GM23248 (cell line): ENCODE measurements around the gene TMEM38A. TPM values are rescaled to one million over a fixed set of nuclear protein-coding genes. Genes with fewer than 3 reads are reported as not detected.

Experiments used
- DNase-seq: peaks from one replicate; pipeline ENCODE4 v3.0.0-alpha.2; 2015
- H2AFZ ChIP-seq: fragments of 200-600 bp; sonication (generic); 2 replicates; pipeline ENCODE4 v1.6.1; 2016; ENCODE audit warnings: antibody characterized with exemption
- H3F3A ChIP-seq: fragments of 200-600 bp; sonication (generic); 2 replicates; pipeline ENCODE4 v1.6.1; 2016; ENCODE audit warnings: mild to moderate bottlenecking, antibody characterized with exemption, mixed run types; ENCODE audit not compliant: insufficient read depth
- H3K27ac ChIP-seq: fragments of 200-600 bp; sonication (generic); 2 replicates; pipeline ENCODE4 v1.5.1; 2016; ENCODE audit warnings: mild to moderate bottlenecking
- H3K27me3 ChIP-seq: fragments of 200-600 bp; sonication (generic); replicated peaks from 2 replicates; pipeline ENCODE4 v1.6.1; 2016; ENCODE audit warnings: mild to moderate bottlenecking; ENCODE audit not compliant: insufficient read depth
- H3K36me3 ChIP-seq: fragments of 200-600 bp; sonication (generic); 2 replicates; pipeline ENCODE4 v1.6.1; 2016; ENCODE audit warnings: low read depth, mild to moderate bottlenecking
- H3K4me1 ChIP-seq: fragments of 200-600 bp; sonication (generic); 2 replicates; pipeline ENCODE4 v1.6.1; 2016; ENCODE audit warnings: mild to moderate bottlenecking; ENCODE audit not compliant: insufficient read depth
- H3K4me2 ChIP-seq: fragments of 200-600 bp; sonication (generic); one replicate; pipeline ENCODE4 v1.6.1; 2016; ENCODE audit warnings: mild to moderate bottlenecking; ENCODE audit not compliant: unreplicated experiment
- H3K4me3 ChIP-seq: fragments of 200-600 bp; sonication (generic); 2 replicates; pipeline ENCODE4 v1.5.1; 2016; ENCODE audit warnings: mild to moderate bottlenecking
- H3K79me2 ChIP-seq: fragments of 200-600 bp; sonication (generic); 2 replicates; pipeline ENCODE4 v1.6.1; 2016; ENCODE audit warnings: mild to moderate bottlenecking; ENCODE audit not compliant: insufficient read depth
- H3K9ac ChIP-seq: fragments of 200-600 bp; sonication (generic); 2 replicates; pipeline ENCODE4 v1.6.1; 2016; ENCODE audit warnings: mild to moderate bottlenecking
- H3K9me2 ChIP-seq: fragments of 200-600 bp; sonication (generic); 2 replicates; pipeline ENCODE4 v1.6.1; 2016; ENCODE audit warnings: mixed run types, mild to moderate bottlenecking, moderate library complexity; ENCODE audit not compliant: insufficient read depth
- H3K9me3 ChIP-seq: fragments of 200-600 bp; sonication (generic); one replicate; pipeline ENCODE4 v1.6.1; 2017; ENCODE audit warnings: low read depth
- H4K20me1 ChIP-seq: fragments of 200-600 bp; sonication (generic); 2 replicates; pipeline ENCODE4 v1.6.0; 2016; ENCODE audit not compliant: insufficient read depth
- EZH2 ChIP-seq: fragments of 200-600 bp; sonication (generic); IDR thresholded peaks from 2 replicates; pipeline ENCODE4 v1.6.1; 2018; ENCODE audit warnings: antibody characterized with exemption, mild to moderate bottlenecking; ENCODE audit not compliant: insufficient read depth, poor library complexity, severe bottlenecking
- EZH2phosphoT487 ChIP-seq: fragments of 200-600 bp; sonication (generic); IDR thresholded peaks from 2 replicates; pipeline ENCODE4 v1.6.1; 2018; ENCODE audit warnings: antibody characterized with exemption, moderate library complexity, mild to moderate bottlenecking, low read depth; ENCODE audit not compliant: insufficient read depth
- WGBS, 2 experiments: methylation state at CpG; one replicate each; pipeline ENCODE4 v1.1.6; 2015 to 2017; ENCODE audit warnings: low lambda C conversion rate in 2 of 2, low coverage in 1 of 2; ENCODE audit errors: missing lambda C conversion rate in 2 of 2; 5-methylcytosine and 5-hydroxymethylcytosine counted together
- in situ Hi-C: fragments of 300-500 bp; cut with MboI; formaldehyde crosslinking; loops from 2 replicates; pipeline ENCODE4 v1.15.0; 2020
- polyA plus RNA-seq: library from polyadenylated mRNA; unstranded; fragments of >200 nt; fragmentation: Nextera tagmentation; extraction: Ambion mirVana; gene quantifications from 2 replicates; pipeline ENCODE4 v1.2.1, GENCODE V29; 2016
- small RNA-seq: library from RNA; depleted of rRNA; stranded (forward); fragments of <200 nt; gene quantifications from one replicate; pipeline ENCODE3, GENCODE V24; 2014; ENCODE audit warnings: low read depth, low replicate concordance
- total RNA-seq: library from RNA; depleted of rRNA; stranded (reverse); fragments of >200 nt; shearing (Covaris generic); gene quantifications from 2 replicates; pipeline ENCODE4 v1.2.3, GENCODE V29; 2014; rRNA removed

Gene TMEM38A
- total and polyA plus RNA-seq, 2 experiments from 2014 or later: 1.3 to 1.6 TPM

DNA sequence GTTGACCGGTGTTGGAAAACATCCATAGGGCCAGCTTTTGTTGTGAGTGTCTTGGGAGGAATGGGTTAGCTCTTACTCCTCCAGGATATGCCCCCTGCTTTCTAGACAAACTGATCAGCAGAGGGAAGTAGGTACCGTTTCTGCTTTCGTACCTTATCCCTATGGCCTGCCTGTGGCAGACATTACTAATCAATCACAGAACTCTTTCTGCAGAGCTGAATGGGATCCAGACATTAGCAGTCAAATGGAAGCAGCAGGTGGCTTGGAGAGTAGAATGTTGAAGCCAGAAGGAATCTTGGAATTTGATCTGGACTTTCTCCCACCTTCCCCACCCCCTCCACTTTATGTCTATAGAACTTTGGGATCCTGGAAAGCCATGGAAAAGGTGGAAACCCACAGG is 75.8 kb downstream of the TMEM38A start:
- Histone ChIP-seq H3K36me3 (no peaks in the 10 kb centered on the region), H3K4me2 (no peak overlapping the region), H2AFZ (no peak overlapping the region), H3K79me2 (no peaks in the 10 kb centered on the region), H3K4me1 (no peaks in the 10 kb centered on the region), H3K9ac (no peak overlapping the region), H3K27ac (no peak overlapping the region), H4K20me1 (no peaks in the 10 kb centered on the region), H3F3A (no peaks in the 10 kb centered on the region), H3K9me2 (no peaks in the 10 kb centered on the region), H3K9me3 (no peaks in the 10 kb centered on the region), H3K4me3 (no peak overlapping the region), H3K27me3 (no peaks in the 10 kb centered on the region)
- 23 to 31% methylated on average over 3 of the region's 3 CpGs for WGBS, 2 experiments
- in situ Hi-C loops: no loop called here
- TF ChIP-seq EZH2 (no peak), EZH2phosphoT487 (no peak)
- DNase-seq: no peak

DNA sequence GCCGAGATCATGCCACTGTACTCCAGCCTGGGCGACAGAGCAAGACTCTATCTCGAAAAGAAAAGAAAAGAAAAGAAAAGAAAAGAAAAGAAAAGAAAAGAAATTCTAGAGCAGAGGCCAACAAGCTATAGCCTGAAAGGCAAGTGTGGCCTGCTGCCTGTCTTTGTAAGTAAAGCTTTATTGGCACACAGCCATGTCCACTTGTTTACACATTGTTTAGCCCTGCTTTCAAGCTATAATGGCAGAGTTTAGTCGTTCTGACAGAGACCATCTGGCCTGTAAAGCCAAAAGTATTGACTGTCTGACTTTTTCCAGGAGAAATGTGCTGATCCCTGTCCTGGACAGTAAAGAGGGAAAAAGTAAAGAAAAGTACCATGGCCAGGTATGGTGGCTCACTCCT is 77.0 kb downstream of the TMEM38A start:
- Histone ChIP-seq H3K4me2 (no peak overlapping the region), H3K9me3 (no peaks in the 10 kb centered on the region), H3F3A (no peaks in the 10 kb centered on the region), H3K9me2 (no peaks in the 10 kb centered on the region), H3K79me2 (no peaks in the 10 kb centered on the region), H4K20me1 (no peaks in the 10 kb centered on the region), H3K4me1 (no peaks in the 10 kb centered on the region), H3K36me3 (no peaks in the 10 kb centered on the region), H3K27me3 (no peaks in the 10 kb centered on the region), H2AFZ (no peak overlapping the region), H3K9ac (no peak overlapping the region), H3K4me3 (no peak overlapping the region), H3K27ac (no peak overlapping the region)
- no peak for DNase-seq
- no peak for TF ChIP-seq EZH2phosphoT487
- TF ChIP-seq EZH2: no peak
- in situ Hi-C loops: no loop called here
- 16 to 33% methylated on average over 2 to 4 of the region's 4 CpGs for WGBS, 2 experiments

DNA sequence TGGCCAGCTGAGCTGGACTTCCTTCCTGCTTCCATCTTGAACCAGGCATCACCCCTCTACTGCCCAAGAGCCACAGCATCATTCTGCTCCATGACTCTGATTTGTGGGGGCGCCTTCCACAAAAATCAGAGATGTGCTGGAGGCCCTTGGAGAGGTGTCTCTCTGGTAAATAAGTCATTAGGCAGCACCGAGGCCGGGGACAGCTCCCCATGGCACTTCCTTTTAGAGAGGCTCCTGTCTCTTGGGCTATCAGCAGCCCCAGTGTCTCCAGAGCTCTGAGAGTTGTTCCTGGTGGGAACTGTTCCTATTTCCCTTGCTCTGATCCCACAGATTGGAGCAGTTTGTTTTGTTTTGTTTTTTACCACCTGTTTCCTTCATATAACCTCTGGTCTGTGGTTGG is 78.6 kb downstream of the TMEM38A start:
- TF ChIP-seq EZH2 (no peak), EZH2phosphoT487 (no peak)
- no peak overlapping the region for H3K4me2 ChIP-seq
- in situ Hi-C loops: no loop called here

More for the DNA sequence above, 78.6 kb downstream of the TMEM38A start:
- no peaks in the 10 kb centered on the region for H3K9me3 ChIP-seq
- H3K27me3 ChIP-seq: no peaks in the 10 kb centered on the region
- H3K9ac ChIP-seq: no peak overlapping the region
- H3K9me2 ChIP-seq: no peaks in the 10 kb centered on the region
- H4K20me1 ChIP-seq: no peaks in the 10 kb centered on the region
- no peaks in the 10 kb centered on the region for H3K4me1 ChIP-seq
- 6 to 7% methylated on average over 3 of the region's 3 CpGs for WGBS, 2 experiments
- no peak overlapping the region for H3K27ac ChIP-seq
- H2AFZ ChIP-seq: no peak overlapping the region
- no peak overlapping the region for H3K4me3 ChIP-seq
- peak; percentile 13 for DNase-seq
- H3K79me2 ChIP-seq: no peaks in the 10 kb centered on the region
- no peaks in the 10 kb centered on the region for H3F3A ChIP-seq
- H3K36me3 ChIP-seq: no peaks in the 10 kb centered on the region

Small RNAs within 50 kb of the gene (small RNA-seq; reads per million reads assigned to genes)
- not detected for gene AC008737.2

Other genes with a start within 250 kb of the TMEM38A start
- gene EPS15L1, start 189.2 kb upstream of the TMEM38A start, total RNA-seq: 3.1 and 9.0 TPM in 2 replicates
- 23.4 and 28.6 TPM in 2 replicates for gene EPS15L1, start 189.2 kb upstream of the TMEM38A start, polyA plus RNA-seq
- gene CALR3, start 165.0 kb upstream of the TMEM38A start, total RNA-seq: not detected in 2 replicates
- gene CALR3, start 165.0 kb upstream of the TMEM38A start, polyA plus RNA-seq: not detected in 2 replicates
- gene C19orf44, start 164.7 kb upstream of the TMEM38A start, total RNA-seq: 4.2 and 5.1 TPM in 2 replicates
- gene C19orf44, start 164.7 kb upstream of the TMEM38A start, polyA plus RNA-seq: 2.4 and 3.5 TPM in 2 replicates
- gene CHERP, start 118.7 kb upstream of the TMEM38A start, total RNA-seq: 1.4 and 2.9 TPM in 2 replicates
- gene CHERP, start 118.7 kb upstream of the TMEM38A start, polyA plus RNA-seq: 16.8 and 20.5 TPM in 2 replicates
- gene SLC35E1, start 88.7 kb upstream of the TMEM38A start, total RNA-seq: 39.7 and 43.2 TPM in 2 replicates
- gene SLC35E1, start 88.7 kb upstream of the TMEM38A start, polyA plus RNA-seq: 35.7 and 38.8 TPM in 2 replicates
- 6.2 and 6.7 TPM in 2 replicates for gene MED26, start 32.9 kb upstream of the TMEM38A start, total RNA-seq
- gene MED26, start 32.9 kb upstream of the TMEM38A start, polyA plus RNA-seq: 3.3 and 4.4 TPM in 2 replicates
- gene SMIM7, start 995 bp upstream of the TMEM38A start, total RNA-seq: 65.8 and 79.0 TPM in 2 replicates
- gene SMIM7, start 995 bp upstream of the TMEM38A start, polyA plus RNA-seq: 89.9 and 92.9 TPM in 2 replicates
- gene NWD1, start 58.7 kb downstream of the TMEM38A start, total RNA-seq: not detected in 2 replicates
- gene NWD1, start 58.7 kb downstream of the TMEM38A start, polyA plus RNA-seq: not detected in 2 replicates
- 18.7 and 21.0 TPM in 2 replicates for gene SIN3B, start 168.3 kb downstream of the TMEM38A start, total RNA-seq
- gene SIN3B, start 168.3 kb downstream of the TMEM38A start, polyA plus RNA-seq: 11.9 and 14.9 TPM in 2 replicates
- not detected in 2 replicates for gene F2RL3, start 227.9 kb downstream of the TMEM38A start, total RNA-seq
- not detected in 2 replicates for gene F2RL3, start 227.9 kb downstream of the TMEM38A start, polyA plus RNA-seq